ENCODE data around the gene HSPA9.

HSPA9 gene

DNA sequence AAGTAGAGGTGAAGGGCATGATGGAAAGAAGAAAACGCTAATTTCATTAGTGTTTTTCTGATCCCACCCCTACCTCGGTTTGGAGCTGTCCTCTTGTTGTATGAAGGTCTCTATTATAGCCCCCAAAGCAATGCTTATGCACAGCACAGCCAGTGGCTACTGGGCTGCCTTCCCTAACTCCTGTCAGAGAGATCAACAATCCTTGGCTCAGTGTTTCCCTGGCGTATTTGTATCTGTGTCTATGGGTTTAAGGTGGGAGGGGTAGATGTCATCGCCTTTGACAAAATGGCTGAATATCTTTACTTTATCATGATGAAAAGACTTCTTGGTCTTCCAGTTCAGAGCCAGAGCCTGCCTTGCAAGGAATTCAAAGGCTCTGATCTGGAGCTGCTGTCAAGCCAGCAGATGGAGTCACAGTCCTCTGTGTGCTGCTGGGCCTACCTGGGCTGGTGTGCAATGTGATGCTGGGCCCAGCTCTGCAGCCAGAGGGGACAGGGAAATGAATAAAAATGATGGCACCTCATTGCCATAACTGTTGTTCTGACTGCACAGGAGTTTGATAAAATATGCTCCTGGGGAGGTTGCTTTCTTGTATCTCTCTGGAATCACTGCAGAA lies 20.1 kb upstream of the HSPA9 start:
- DNase-seq (ENCODE audit: low spot score), result no peak

DNA sequence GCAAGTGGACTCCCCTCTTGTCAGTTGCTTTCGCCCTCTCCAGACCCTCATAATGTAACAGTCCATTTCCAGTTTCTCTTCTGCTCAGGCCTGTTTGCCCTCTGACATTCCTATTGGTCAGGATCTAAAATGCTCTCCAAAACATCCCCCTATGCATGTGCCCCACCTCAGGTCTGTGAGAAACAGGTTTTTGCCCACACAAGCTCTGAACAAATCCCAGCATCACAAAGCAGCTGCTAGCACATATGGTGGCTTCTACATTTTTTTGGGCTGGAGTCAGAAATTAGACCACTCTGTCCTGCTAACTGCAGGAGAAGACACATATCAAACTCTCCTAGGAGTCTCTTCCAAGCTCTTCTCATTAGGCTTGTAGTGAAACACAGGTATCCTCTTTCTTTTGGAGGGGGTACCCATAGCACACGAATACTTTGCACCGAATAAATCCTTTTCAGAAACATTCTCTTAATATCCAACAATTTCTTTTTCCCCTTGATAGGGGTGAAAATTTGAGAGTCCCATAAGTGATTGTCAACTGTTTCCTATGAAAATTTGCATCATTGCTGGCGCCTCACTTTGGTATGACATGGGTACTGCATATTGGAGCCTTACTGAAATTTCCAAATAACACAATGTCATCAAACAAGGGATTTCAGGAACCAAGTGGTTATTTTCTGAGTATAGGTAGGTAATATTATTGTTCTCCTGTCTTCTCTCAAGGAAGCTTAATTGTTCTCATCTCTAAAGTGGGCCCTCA lies 19.3 kb upstream of the HSPA9 start:
- DNase-seq (ENCODE audit: low spot score), result no peak

DNA sequence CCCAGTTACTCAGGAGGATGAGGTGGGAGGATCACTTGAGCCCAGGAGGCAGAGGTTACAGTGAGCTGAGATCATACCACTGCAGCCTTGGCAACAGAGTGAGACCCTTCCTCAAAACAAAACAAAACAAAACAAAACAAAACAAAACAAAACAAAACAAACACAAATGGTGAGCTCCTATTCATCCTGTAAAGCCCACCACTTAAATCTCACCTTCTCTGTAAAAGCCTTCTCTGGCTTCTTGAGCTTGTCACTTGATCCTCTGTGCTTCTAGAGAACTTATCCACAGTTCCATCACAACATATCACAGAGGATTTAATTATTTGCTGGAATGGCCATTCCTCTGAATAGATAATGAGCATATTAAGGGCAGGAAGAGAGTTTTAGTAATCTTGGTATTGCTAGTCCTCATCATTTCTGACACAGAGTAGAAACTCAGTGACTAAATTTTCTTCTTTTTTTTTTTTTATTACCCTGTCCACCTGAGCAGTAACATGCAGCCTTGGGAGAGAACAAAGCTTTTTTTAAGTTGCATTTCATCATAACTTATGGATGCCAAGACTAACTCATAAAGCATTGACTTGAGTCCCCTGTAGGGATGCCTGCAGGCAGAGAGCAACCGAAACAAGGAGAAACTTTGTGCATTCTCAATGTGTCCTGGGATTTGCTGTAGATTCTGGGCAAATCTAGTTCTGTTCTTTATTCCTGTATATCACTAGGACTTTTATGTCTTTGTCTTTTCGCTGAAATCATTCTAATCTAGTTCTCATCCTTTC lies 13.0 kb upstream of the HSPA9 start:
- DNase-seq (ENCODE audit: low spot score), result no peak

DNA sequence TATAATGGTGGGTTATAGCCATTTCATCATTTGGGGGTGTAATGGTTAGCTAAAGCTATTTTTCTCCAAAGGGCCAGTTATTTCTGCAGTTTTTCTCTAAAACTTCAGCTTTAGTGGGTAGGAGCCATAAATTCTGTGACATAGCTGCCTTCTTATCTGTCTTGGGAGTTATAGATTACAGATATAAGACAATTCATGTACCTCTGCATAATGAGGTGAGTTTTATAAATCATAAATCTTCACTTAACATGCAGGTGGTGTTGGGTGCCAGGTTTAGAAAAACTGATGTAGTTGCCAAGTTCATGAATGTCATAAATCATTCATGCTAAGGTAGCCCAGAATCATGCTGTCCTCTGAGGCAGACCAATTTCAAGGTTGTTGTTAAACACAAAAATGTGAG lies 10.0 kb upstream of the HSPA9 start:
- no peak for DNase-seq (ENCODE audit: low spot score)

DNA sequence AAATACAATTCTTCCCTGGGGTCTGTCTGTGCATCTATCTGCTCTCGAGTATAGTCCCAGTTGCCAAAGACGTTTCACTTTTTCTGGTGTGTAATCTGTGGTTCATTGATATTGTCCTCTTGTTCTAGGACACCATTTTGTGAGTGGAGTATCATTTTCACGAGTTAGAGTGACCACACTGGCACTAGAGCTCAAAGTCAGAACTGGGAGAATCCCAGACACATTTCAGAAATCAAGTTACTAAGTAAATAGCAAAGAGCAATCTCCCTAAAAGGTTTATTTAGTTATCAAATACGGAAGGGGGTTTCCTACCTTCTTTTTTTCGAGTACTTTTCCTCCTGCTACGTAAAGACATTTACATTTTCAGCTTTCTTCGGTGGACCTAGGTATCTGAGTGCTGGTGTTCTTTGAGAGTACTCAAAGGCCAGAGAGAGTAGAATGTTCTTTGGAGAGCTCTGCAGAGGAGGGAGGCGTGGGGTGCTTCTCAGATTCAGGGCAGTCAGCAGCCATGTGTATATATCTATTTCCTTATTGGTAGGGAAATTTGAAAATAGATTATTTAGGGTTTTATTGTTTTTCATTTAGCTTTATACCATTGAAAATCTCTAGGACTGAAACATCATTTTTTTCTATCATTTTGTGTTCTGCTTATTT lies 8.9 kb upstream of the HSPA9 start:
- no peak for DNase-seq (ENCODE audit: low spot score)

DNA sequence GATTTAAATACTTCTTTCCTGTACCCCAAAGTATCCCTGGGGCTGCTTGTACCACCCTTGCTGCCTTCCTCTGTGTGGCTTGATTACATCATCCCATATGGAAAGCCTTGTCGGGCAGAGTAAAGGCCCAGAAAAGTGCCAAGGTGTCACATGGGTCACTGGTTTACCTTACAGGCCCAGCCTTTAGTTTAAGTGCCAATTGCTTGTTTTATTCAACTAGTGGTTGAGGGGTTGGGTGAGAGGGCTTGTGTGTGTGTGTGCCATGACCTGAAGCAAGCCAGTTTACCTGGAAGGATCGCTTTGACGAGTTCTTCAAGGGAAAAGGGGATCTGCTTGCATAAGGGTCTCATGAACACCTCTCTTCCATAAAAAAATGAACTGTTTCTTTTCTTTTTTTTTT lies 7.8 kb upstream of the HSPA9 start:
- no peak for DNase-seq (ENCODE audit: low spot score)

DNA sequence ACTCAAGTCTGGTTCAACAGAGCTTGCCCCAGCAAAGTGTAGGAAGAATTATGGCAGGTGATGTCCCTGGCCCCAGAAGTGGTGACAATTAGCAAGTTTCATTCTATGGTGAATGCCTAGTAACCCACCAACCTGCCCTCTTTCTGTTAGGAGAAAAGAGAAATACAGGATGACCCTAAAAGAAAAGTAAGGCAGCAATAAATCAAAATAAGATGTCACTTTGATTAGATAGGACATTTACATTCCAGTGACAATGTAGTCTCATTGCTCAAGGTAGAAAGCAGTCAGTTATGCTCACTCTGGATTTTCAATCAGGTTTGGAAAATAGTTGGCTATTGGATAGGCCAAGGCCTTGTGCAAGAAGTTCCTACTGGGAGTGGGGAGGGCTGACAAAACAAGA lies 5.6 kb upstream of the HSPA9 start:
- DNase-seq (ENCODE audit: low spot score), result no peak

DNA sequence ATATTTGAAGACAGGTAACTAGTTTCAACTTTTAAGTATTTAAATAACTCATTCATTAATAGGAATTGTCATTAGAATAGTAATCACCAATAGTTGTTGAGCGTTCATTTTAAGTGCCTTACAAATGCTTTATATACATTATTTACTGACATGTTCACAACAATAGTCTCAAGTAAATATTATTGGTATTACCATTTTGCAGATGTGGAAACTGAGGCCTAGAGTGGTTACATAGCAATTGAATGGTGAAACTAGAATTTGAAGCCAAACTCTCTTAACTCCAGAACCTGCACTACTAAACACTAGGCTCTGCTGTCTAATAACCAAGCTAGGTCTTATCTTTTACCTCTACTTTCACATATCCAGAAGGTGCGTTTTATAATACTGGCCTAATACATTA lies 4.8 kb upstream of the HSPA9 start:
- DNase-seq (ENCODE audit: low spot score), result no peak

DNA sequence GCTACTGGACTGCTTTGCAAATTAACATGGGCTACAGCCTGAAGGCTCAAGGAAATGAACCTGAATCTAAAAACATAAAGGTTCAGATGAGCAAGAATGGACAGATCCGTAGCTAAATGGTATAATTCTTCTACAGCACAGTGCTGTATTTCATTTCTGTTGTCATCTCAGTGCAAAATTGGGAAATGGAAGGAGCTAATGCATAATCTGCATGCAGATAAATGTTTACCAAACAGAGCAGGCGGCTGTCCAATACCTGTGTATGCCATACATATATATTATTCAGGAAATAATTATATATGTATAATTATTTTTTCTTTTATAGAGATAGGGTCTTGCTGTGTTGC lies 4.3 kb upstream of the HSPA9 start:
- no peak for DNase-seq (ENCODE audit: low spot score)

DNA sequence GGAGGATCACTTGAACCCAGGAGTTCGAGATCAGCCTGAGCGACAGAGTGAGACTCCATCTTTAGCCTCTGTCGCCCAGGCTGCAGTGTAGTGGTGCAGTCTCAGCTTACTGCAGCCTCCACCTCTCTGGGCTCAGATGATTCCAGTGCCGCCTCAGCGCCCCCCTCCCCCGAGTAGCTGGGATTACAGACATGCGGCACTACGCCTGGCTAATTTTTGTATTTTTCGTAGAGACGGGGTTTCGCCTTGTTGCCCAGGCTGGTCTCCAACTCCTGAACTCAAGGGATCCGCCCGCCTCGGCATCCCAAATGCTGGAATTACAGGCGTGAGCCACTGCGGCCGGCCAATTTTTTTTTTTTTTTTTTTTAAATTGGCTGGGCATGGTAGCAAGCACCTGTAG lies 2.3 kb upstream of the HSPA9 start:
- DNase-seq (ENCODE audit: low spot score), result no peak

DNA sequence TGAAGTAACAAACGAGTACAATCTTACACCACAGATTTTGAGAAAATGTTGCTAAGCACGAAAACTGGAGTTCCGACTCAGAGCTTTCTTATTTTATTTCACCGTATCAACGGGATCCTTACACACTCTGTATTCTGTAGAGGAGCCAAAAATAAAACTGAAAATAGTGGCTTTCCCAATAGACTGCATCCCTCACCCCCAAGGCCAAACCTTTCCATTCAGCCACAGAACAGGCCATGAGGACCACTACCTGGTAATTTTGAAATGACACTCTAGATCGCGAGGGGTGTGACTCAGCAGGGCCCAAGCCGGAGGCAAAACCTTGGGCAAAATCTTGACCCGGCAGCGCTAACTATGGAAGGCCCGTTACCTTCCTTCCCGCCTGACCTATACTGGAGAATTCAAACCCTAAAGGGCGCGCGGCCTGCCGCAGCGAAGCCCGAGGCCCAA lies 432 bp downstream of the HSPA9 start:
- DNase-seq (ENCODE audit: low spot score), result peak; percentile 34

DNA sequence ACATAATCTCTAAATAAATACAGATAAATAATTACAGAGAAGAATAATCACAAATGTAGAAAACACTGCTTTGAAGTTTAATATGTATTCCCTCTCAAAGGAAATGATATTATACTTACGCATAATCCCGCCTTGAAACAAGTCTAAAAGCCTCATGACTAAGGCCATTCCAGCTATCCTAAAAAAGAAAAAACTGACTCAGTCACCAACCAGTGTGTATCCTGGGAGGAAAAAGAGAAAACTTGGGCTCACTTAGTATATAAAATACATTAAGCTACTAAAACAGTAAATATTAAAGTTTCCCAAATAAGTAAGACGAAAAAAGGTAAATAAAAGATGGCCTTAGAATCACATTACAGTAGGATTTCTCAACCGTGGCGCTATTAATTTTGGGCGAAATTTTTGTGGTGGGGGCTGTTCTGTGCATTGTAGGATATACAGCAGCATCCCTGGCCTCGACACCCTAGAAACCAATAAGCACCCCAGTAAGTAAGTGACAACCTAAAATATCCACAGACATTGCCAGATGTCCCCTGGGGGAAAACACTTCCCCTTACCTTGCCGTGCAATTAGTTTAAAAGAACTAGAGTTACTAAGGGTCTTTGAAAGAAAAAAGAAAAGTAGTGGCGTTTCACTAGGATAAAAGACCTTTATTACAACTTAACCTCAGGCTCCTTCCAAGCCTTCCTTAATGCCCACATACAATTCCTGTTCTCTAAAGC lies 1.1 kb downstream of the HSPA9 start:
- DNase-seq (ENCODE audit: low spot score), result peak; percentile 27

DNA sequence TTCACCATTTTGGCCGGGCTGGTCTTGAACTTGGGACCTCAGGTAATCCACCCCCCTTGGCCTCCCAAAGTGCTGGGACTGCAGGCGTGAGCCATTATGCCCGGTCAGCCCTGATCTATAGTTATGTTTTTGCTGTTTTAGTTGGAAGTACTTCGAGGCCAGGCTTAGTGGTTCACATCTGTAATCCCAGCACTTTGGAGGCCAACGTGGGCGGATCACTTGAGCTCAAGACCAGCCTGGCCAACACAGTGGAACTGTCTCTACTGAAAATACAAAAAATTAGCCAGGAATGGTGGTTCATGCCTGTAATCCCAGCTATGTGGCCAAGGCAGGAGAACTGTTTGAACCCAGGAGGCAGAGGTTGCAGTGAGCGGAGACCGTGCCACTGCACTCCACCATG lies 2.0 kb downstream of the HSPA9 start:
- no peak for DNase-seq (ENCODE audit: low spot score)

DNA sequence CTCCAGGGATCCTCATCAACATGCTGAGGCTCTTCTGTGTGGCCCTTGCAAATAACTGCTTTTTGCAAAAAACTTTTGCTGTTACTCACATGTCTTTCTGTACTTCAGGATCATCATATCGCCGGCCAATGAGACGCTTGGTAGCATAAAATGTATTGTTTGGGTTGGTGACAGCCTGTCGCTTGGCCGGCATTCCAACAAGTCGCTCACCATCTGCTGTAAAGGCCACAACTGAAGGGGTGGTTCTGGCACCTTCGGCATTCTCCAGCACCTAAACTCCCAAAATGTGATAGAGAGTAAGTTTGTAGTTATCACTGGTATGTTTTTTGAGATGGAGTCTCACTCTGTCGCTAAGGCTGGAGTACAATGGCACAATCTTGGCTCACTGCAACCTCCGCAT lies 4.3 kb downstream of the HSPA9 start:
- no peak for DNase-seq (ENCODE audit: low spot score)

DNA sequence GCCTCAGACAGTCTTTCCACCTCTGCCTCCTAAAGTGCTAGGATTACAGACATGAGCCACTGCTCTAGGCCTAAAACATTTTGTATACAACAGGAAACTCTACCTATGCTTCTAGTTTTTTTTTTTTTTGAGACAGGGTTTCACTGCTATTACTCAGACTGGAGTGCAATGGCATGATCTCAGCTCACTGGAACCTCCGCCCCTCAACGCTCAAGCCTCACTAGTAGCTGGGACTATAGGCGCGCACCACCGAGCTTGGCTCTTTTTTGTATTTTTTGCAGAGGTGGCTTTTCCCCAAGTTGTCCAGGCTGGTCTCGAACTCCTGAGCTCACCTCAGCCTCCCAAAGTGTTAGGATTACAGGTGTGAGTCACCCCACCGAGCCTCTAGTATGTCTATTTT lies 5.4 kb downstream of the HSPA9 start:
- DNase-seq (ENCODE audit: low spot score), result no peak

DNA sequence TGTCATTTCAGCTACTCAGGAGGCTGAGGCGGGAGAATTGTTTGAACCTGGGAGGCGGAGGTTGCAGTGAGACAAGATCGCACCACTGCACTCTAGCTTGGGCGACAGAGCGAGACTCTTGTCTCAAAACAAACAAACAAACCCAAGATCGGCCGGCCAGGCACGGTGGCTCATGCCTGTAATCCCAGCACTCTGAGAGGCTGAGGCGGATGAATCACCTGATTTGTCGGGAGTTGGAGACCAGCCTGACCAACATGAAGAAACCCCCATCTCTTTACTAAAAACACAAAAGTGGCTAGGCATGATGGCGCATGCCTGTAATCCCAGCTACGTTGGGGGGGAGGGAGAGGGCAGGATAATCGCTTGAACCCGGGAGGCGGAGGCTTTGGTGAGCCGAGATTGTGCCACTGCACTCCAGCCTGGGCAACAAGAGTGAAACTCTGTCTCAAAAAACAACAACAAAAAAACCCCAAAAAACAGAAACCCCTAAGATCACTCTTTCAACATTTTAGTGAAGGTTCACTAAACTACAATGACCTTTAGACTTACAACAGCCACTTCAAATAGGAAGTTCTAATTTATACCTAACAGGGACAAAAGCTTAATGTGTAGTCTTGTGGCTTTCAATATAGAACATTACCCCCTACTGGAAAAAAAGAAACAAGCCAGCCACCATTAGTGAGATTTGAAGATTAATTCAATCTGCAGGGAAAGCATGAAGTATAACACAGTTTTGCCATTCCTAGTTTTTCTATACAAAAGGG lies 7.0 kb downstream of the HSPA9 start:
- no peak for DNase-seq (ENCODE audit: low spot score)

DNA sequence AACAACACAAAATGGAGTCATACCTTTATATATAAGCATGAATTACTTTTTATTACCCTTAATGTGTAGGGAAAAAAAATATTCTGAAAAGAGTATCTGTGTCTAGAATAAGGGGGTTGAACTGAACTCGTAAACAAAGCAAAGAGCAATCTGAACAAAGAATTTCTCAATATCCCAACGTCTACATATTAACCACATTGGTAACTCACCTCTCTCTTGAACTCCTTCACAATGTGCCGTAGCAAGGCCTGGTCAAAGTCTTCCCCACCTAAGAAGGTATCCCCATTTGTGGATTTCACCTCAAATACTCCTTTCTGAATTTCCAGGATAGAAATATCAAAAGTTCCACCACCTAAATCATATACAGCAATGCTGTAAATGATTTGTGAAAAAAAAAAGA lies 8.4 kb downstream of the HSPA9 start:
- no peak for DNase-seq (ENCODE audit: low spot score)

DNA sequence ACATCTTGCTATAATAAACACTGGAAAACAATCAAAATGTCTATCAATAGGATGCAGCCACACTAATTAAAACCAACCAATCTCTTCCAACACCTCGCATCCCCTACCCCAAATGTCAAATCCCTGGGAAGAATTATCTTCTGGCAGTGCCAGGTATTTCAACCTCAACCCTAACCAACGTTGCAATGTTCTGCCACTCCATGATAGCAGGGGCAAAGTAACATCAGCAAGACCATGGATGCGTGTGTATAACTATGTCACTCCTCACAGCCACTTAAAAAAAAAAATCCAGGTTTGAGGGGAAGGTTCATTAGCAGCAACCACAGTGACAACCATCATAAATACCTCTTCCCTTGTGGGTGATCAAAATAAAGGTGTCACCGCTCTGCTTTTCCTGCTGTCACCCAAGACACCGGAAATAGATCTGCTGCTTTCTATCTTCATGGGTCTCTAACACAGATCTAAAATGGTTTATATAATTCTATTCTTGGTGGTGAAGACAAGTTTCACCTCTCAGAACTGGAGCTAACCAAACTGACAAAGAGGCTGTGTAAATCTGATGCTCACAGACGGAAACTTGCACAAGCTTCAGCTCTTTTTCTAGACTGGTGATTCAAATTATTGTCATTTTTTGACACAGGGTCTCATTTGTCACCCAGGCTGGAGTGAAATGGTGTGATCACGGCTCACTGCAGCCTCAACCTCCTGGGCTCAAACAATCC lies 9.9 kb downstream of the HSPA9 start:
- DNase-seq (ENCODE audit: low spot score), result no peak

DNA sequence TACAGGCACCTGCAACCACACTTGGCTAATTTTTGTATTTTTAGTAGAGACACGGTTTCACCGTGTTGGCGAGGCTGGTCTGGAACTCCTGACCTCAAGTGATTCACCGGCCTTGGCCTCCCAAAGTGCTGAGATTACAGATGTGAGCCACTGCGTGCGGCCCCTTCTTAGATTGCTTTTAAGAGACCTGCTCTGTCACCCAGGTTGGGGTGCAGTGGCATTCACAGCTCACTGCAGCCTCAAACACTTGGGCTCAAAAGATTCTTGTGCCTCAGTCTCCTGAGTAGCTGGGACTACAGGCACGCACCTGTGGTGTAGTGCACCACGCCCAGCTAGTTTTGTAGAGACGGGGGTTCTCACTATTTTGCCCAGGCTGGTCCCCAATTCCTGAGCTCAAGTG lies 11.0 kb downstream of the HSPA9 start:
- DNase-seq (ENCODE audit: low spot score), result no peak

DNA sequence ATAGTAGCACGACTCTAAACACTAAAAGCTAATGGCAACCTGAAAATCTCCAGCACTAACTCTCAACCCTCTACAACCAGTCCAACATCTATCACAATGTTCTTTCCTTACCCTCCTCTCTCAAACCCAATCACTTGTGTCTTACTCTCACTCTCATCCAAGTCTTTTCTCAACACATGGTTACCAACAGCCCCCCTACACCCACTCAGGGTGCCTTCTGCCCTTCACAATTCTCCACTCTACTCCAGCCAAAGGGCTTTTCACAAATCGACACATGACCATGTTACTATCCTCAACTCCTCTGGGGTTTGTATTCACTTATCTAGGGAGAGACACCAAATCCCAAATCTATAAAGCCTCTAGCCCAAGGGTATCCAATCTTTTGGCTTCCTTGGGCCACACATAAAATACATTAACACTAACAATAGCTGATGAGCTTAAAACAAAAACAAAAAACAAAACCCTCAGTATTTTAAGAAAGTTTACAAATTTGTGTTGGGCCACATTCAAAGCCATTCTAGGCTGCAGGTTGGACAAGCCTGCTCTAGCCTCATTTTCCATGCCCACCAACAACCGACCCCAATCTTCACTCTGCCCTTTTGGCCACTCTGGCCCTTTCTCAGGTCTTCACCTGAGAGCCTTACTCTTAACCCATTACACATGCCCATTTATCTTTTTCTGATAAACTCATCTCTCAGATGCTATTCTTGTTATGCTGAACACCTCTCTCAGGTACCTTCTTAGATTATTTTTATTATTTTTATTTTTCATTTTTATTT lies 11.7 kb downstream of the HSPA9 start:
- no peak for DNase-seq (ENCODE audit: low spot score)

Measured in hepatic stellate cell (primary cell).